GM18526 (cell line): ENCODE results near the gene CACNA1B.

Source experiments
- POLR2A ChIP-seq: IDR thresholded peaks from 3 replicates; pipeline ENCODE4 v1.6.1; 2011; ENCODE audit not compliant: insufficient read length; ENCODE audit errors: extremely low read depth

Gene CACNA1B

DNA sequence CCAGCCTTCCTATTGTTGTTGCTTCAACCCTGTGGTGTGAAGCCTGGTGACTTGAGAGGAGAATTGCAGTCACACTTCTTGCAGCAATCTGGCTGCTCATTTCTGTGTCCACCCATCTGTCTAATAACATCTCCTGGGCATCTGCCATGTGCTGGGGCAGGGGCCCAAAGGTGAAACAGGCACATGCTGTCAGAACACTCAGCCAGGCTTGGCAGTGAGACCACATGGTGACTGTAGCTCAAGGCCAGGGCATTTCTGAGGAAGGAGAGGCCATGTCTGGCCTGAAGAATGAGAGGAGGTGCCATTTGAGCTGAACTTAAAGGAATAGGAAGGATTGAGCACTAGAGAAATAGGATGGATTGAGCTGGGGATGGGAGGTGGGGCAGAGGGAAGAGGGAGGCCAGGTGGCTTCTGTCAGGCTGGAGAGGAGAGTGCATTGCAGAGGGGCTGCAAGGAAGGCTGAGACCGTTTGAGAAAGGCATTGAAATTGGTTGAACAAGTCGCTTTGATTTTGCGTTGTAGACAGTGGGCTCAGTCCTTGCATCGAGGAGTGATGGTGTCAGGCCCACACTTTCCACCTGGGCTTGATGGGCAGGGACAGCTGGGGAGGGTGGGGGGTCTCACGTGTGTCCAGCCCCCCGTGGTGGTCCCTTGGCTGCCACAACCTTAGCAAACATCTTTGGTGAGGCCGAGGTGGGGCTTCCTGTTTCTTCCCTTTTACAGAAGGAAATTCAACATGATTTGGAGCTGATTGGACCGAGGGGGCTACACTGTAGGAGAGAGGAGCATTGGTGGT is 222.4 kb downstream of the CACNA1B start:
- no peak for TF ChIP-seq POLR2A

DNA sequence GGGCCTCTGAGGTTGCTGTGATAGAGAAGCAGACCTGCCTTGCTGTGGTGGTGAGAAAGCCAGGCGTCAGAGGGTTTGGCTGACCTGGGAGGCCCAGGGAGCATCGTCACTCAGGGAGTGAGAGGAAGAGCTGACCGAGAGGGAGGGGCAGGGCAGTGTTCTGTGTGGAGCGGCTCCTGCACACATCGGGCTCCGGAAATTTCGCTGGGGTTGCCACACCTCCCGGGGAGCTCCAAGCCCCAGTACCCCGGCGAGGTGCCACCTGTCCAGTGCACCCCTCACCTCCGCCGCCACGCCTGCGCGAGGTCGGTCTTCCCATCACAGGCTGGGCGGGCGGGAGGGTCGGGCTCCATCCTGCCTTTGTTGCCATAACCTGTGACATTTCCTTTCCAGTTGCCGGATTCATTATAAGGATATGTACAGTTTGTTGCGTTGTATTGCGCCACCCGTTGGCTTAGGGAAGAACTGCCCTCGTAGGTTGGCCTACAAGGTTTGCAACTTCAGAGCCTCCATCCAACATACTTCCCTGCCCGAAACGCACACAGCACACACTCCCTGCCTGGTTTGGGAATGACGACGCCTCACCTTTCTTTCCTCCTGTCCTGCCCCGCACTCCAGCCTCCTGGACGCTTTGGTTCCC is 223.2 kb downstream of the CACNA1B start:
- no peak for TF ChIP-seq POLR2A

DNA sequence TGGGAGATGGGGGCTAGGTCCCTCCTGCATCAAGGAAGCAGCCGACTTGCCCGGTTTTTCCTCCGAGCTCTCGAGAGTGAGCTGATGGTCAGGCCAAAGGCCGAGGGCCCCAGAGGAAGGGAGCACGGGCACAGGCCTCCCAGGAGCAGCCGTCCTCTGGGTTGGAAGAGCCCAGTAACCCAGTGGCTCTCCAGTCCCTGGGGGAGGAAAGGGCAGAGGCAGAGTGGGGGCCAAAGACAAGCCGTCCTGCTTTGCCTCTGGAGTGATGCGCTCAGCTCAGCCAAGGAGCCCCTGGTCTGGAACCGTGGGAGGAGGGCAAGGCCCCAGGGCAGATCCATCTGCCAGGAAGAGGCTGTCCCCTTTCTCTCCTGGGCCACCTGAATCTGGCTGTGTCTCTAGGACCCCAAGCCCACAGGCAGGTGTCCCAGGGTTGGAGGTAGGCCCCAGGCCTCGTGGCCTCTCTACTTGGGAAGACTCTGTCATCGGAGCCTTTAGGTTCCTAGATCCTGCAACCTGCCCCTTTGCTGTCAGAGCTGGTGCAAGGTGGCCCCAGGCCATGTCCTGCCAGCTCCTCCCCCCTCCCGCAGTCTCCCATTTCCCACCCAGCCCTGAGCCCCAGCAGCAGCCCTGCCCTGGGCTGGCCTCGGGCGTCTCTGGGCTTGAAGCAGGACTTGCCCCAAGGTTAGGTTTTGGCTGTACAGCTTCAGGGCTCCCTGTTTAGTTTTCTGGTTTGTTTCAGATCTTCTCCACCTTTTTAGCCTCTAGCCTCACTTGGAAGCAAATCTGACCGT is 224.1 kb downstream of the CACNA1B start:
- no peak for TF ChIP-seq POLR2A

DNA sequence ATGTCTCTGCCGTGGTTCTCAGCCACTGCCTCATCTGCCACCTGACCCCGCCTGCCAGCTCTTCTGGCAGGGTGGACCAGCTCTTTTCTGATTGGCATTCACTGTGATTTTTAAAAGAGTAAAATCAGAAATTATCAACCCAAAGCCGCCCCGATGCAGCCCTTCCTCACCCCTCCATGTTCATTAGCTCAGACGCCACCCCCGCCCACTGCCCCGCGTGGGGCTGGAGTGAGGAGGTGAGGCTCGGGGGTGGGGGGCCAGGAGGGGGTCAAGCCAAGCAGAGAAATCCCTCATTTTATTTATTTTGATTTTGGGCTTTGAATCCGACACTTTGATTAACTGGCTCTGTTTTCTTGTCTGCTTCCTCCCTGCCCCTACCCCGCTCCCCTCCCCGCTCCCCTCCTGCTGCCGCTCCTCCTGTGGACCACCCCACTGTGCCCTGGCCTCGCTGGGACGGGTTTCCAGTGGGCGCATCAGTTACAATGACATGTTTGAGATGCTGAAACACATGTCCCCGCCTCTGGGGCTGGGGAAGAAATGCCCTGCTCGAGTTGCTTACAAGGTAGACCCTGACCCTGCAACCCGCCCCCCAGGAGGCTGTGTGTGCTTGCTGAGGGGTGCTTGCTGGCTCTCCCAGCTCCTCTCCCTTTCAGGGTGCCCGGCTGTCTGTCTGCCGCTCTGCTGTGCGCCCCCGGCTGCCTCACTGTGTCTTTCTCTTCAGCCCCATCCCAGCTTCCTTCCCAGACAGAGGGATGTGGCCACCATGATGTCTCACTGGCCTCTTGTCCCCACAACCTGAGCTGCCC is 224.9 kb downstream of the CACNA1B start:
- TF ChIP-seq POLR2A, result no peak

DNA sequence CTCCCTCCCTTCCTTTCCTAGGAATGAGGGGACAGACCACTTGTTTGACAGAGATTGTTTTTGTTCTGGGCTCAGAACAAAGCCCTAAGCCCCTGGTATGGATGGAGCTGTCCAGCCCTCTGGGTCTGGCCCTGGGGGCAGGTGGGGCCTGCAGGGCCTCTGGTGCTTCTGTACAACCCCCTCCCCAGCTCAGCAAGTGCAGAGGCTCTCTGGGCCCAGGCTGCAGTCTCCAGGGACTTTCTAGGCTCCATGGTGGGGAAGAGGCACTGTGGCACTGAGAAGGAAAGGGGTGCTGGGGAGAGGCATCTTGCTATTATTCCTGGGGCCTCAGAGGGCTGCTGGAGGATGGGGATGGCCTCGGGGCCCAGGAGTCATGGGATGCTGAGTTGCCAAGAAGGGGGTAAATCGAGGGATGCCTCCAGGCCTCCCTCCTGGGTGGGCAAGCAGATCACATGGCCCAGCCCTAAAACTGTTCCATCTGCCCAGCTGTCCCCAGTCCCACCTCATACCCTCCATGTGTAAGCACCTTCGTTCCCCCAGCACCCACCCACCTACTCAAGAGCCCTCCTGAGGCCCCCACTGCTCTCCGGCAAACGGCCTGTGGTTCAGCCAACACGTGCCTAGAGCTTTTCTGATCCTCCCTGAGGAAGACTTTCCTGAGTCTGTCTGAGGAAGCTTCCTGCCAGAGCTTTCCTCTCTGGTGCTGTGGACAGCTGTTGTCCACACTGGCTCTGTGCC is 225.7 kb downstream of the CACNA1B start:
- no peak for TF ChIP-seq POLR2A

DNA sequence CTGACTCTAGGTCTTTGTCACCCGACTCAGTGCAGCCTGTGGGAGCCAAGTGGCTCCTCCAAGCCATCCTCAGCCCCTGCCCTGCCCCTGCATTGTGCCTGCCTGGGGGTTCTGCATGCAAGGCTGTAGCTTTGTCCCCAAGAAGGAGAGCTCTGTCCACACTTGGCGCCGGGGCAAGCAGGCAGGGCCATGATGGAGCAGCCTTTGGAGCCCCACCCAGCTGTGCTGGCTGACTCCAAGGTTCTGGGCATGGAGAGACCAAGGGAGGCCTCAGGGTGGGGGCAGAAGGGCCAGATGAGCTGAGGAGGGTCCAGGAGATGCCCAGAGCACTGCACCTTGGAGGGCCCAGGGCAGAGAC is 226.2 kb downstream of the CACNA1B start:
- TF ChIP-seq POLR2A, result no peak

DNA sequence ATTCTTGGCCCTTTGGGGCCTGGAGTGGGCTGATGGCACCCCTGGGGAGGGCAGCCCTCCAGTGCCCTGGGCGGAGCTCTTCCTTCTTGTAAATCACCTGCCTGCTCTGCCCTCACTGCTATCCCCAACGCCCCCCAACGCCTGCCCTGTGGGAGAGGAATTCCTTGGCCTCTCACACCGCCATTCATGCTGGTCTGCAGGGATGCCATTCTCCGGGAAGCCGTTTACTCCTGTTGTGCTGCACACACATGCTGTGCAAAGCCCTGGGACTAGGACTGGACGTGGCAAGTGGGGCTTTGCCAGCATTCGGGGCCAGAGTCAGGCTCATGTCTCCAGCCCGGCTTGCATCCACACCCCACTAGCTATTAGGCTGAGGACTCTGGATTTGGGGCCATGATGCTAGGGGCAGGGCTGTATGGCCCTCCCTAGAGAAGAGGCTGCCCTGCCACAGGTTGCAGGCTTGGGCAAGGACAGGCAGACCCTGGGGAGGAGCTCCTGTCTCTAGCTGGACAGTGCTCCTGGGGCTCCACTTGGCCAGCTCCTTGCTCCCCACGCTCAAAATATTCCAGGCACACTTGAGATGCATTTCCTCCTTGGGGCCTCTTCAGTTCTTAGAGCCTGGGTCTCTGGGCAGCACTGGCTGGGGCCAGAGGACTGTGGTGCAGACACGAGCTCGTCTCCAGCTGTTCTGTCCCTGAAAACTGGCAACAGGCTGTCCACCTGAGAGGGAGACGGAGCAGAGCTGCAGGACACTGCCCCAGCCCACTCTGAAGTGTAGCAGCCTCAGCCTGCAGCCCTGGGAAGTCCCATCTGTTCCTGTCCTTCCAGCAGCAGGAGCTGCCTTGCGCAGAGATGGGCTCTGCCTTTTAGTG is 226.9 kb downstream of the CACNA1B start:
- no peak for TF ChIP-seq POLR2A

DNA sequence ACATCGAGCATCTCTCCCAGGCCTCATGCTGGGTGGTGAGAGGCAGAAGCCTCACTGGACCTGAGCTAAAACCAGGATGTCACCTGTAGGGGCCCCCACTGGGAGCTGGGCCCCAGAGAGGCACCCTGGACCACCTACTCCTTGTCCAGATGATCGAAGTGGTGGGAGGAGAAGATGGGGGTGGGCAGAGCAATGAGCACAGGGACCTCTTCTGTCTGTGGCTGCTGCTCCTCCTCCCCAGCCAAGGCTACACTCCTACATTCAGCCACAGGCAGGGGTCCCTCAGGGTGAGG is 227.5 kb downstream of the CACNA1B start:
- no peak for TF ChIP-seq POLR2A

DNA sequence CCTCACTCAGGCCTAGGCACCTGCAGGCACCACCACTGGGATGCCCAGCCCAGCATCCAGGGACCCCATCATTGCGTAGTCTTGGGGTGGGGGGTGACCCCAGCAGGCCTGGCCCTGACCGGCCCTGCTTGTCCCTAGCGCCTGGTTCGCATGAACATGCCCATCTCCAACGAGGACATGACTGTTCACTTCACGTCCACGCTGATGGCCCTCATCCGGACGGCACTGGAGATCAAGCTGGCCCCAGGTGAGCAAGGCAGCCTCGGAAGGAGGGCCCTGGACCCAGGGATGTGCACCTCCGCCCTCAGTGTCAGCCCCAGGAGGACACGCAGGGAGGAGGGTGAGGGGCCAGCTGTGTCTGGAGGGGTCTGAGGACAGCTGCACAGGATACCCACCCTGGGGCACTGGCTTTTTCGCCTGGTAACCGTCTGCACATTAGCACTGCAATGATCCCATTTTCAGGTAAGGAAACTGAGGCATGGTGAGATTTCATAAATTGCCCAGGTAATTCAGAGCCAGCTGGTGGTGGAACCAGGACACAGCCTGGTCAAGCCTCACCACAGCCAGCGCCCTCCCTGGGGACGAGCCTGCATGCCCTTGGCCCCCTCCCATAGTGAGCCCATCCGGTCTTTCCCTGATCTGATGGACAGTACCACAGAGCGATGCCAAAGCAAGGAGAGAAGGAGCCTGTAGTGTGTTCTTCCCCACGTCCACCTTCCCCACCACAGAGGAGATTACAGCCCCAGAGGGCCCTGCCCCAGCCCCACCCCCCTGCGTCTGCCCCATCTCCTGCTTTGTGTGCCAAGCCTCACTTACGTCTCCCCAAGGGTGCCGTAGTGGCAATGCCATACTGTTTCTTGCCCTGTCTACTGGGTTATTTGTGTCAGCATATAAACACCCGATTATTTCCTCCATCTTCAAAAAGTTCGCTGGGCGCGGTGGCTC is 228.3 kb downstream of the CACNA1B start:
- no peak for TF ChIP-seq POLR2A

DNA sequence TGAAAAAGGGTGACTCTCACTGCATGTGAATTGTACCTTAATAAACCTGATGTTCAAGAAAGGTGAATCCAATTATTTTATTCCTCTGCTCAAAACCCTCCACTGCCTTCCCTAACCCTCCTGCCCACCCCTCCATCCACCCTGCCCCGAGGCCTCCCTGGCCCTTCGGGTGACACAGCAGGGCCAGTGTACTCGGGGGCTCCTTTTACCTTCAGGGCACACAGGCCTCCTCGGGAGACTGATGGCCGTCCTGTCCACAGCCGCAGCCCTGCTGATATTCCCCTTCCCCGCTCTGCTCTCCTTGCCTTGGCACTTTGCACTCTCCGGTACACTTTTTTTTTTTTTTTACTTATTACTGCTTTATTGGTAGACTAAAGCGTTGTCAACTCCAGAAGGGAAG is 234.0 kb downstream of the CACNA1B start:
- no peak for TF ChIP-seq POLR2A

DNA sequence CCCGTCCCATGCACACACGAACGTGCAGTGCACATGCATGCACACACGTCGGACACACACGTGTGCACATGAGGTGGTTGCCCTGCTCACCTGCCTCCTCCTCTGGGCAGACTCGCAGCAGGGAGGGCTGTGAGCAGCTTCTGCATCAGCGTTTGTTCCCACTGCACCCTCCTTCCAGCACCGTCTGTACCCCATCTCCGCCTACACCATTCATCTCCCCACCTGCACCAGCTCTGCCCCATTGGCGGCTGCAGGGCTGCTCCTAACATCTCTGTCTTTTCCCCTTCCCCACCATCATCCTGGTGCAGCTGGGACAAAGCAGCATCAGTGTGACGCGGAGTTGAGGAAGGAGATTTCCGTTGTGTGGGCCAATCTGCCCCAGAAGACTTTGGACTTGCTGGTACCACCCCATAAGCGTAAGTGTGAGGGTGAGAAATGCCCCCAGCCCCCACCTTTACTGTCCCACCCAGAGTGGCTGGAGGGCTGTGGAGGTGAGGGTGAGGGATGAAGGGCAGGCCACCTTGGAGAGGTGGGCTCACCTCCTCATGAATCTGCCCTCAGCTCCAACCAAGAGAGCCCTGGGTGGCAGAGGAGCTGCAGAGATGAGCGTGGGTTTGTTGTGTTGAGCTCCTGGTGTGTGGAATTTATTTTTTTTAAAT is 234.6 kb downstream of the CACNA1B start:
- no peak for TF ChIP-seq POLR2A
